ENCODE data around the gene CPEB3.

DNA sequence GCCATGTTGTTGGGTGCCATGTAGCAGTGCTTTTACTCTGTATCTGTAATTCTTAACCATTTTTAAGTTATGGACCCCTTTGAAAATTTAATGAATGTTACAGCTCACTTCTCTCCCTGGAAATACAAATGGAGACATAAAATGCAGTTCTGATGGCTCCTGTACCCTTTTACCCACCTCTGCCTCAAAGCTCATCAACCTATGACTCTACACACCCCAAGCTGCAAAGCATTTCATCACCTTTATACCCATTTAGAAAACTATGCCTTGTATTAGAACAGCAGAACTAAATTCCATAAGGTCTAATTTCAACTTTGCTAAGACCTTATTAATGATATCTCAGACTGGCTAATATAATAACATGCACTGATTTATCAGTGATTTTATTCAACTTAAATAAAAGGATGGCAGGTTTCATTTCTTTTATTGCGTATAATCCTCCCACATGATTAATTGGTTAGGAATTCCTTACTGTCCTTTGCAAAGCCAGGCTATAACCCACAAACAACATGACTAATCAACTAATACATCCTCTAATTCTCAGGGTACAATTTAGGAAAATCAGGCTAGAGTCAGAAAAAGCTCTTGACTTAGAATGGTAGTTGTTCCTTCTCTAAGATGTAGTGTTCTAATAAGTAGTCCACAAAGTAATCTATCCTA, 68.1 kb downstream of the CPEB3 start:
- TF ChIP-seq POLR2AphosphoS5 (IDR thresholded peaks at IDR 0.05; ENCODE audit: borderline replicate concordance, low read depth, low read length) (no peak), EZH2 (IDR thresholded peaks at IDR 0.05) (no peak), FOXP2 (optimal IDR thresholded peaks at IDR 0.05; ENCODE audit: control extremely low read depth, extremely low read length, insufficient read depth) (no peak)
